ENCODE data around the gene STAC3.

Gene STAC3

DNA sequence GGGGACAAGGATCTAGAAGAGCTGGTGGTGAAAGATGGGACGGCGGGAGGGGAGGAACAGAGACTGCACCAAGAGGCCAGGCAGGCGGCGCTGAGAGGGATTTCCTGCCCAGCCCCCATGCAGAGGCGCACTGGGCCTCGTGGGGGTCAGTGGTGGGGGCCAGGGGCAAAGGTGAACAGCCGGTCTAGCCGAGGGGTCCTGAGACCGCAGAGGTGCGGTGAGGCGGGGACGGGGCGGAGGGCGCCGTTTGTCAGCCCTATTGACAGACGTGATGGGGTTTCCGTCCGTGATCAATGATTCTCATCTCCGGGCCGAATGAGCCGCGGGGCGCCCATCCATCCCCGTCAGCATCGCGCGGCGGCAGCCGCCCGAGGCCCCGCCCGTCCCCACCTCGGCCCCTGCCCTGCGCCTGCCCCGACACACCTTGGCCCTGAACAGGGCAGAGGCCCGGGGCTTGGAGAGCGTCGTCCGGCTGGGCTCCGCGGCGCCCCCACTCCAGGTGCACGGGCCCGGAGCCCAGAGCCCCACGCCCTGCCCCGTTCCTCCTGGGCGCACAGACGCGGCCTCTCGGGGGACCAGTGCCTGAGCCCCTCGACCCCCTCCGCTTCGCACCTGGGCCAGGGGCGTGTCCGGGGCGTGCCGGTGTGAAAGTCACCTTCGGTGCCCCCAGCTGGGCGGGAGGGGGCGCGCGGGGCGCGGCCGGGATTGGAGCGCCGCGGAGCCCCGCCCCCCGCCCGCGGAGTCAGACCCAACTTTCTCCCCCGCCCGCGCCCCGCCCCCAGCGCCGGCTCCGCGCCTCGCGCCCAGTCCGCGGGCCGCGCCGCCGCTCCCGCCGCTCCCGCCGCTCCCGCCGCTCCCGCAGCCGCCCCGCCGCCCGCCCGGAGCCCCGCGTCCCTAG, 34.7 kb downstream of the STAC3 start, which contains the start of gene NXPH4:
Gene NXPH4, plus strand, starts transcription at position 781 of the 898 bp plus-strand sequence. CDS start 176 bp downstream, outside the sequence.
- peak; percentile 73 for DNase-seq
- Mint-ChIP-seq H3K27me3 (peaks cover 71% of the 10 kb centered on the region), H3K27ac (peak within 1 kb of the TSS; percentile 48), H3K4me3 (peak within 1 kb of the TSS; percentile 73), H3K9me3 (no peaks in the 10 kb centered on the region), H3K36me3 (ENCODE audit: low read depth) (no peaks in the 10 kb centered on the region), H3K4me1 (ENCODE audit: low read depth) (peaks cover 40% of the 10 kb centered on the region)

DNA sequence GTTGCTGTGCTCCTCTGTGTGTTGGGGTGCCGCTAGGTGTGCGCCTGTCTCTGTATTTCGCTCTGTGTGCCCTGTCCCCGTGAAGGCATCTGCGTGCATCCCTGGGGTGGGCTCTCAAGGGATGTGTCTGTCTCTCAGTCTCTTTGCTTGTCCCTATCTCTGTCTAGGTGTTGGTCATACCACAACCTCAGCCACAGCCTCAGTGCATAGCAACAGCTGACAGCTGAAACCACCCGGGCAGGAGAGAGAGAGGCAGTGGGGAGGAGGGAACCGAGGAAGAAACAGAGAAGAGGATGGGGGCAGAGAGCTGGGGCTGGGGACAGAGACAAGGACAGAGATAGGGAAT, 35.3 kb downstream of the STAC3 start:
- peaks cover 65% of the 10 kb centered on the region for H3K27me3 Mint-ChIP-seq
- H3K4me1 Mint-ChIP-seq (ENCODE audit: low read depth): peaks cover 34% of the 10 kb centered on the region
- no peak overlapping the region for H3K27ac Mint-ChIP-seq
- H3K4me3 Mint-ChIP-seq: peak overlapping the region; percentile 26
- no peaks in the 10 kb centered on the region for H3K36me3 Mint-ChIP-seq (ENCODE audit: low read depth)
- H3K9me3 Mint-ChIP-seq: no peaks in the 10 kb centered on the region
- DNase-seq: peak; percentile 55

DNA sequence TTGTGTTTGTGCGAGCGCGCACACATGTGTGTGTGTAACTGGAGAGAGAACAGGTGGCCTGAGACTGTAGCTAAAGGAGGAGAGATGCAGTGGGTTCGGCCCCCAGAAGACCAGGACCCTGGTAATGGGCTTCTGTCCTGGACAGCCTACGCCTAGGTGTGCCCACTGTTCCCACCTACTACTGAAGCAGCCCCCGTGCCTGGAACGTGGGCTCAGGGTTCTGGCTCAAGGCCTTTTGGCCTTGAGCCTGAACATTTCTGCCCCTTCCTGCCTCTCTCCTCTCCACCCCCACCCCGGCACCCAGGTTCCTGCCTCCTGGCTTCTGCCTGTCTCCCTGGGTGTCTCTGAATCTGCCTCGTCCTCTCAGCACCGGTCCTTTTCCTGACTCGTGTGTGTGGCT, 35.9 kb downstream of the STAC3 start:
- H3K9me3 Mint-ChIP-seq: no peaks in the 10 kb centered on the region
- no peak overlapping the region for H3K4me3 Mint-ChIP-seq
- H3K36me3 Mint-ChIP-seq (ENCODE audit: low read depth): no peaks in the 10 kb centered on the region
- peaks cover 32% of the 10 kb centered on the region for H3K4me1 Mint-ChIP-seq (ENCODE audit: low read depth)
- no peak for DNase-seq
- H3K27me3 Mint-ChIP-seq: peaks cover 62% of the 10 kb centered on the region
- H3K27ac Mint-ChIP-seq: no peak overlapping the region

DNA sequence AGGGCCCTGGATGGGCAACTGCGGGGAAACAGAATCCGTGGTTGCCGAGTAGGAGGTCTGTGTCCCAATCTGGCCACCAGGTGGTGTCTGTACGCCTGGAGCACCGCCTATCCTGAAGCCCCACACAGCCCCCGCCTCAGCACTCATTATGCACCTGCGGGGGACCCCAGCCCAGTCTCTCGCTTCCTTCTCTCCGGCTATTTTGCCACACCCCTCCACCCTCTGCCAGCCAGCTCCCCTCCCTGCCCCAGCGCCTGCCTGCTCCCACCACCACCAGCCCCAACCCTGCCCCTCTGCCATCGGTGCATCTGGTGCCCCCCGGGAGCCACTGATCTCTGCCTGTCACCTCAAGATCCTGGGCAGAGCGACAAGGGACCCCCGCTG, 36.6 kb downstream of the STAC3 start:
- DNase-seq: peak; percentile 79
- Mint-ChIP-seq H3K27me3 (peaks cover 56% of the 10 kb centered on the region), H3K4me1 (ENCODE audit: low read depth) (peaks cover 29% of the 10 kb centered on the region), H3K9me3 (no peaks in the 10 kb centered on the region), H3K27ac (no peak overlapping the region), H3K36me3 (ENCODE audit: low read depth) (no peaks in the 10 kb centered on the region), H3K4me3 (no peak overlapping the region)

DNA sequence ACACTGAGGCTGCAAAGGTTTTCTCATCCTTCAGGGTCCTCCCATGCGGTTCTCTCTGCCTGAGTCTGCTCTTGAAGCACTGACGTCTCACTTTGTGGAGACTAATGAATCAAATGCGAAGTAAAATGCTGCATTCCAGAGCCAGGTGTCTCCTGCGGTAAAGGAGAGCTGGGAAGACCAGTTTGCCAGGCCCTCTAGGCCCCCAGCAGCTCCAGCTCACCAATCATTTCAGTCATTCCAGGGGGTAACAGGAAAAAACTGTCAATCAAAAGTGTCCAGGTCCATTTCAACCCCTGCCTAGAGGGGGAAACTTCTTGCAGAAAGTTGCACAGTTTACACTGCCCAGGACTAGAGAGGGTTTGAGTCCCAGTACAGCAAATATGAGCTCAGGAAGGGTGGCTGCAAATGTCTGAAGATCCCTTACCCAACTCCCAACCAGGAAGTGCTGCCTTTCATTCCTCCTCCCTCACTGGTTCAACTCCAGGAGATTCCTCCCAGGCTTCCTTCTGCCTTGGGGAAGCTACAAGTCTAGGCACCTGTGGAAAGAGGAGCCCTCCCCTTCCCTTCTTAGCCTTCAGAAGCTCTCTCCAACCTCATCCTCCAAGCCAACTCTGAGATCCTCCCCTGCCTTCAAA, 37.1 kb downstream of the STAC3 start:
- Mint-ChIP-seq H3K4me1 (ENCODE audit: low read depth) (peaks cover 29% of the 10 kb centered on the region), H3K27ac (no peak overlapping the region), H3K4me3 (no peak overlapping the region), H3K36me3 (ENCODE audit: low read depth) (no peaks in the 10 kb centered on the region), H3K9me3 (no peaks in the 10 kb centered on the region), H3K27me3 (peaks cover 51% of the 10 kb centered on the region)
- no peak for DNase-seq

DNA sequence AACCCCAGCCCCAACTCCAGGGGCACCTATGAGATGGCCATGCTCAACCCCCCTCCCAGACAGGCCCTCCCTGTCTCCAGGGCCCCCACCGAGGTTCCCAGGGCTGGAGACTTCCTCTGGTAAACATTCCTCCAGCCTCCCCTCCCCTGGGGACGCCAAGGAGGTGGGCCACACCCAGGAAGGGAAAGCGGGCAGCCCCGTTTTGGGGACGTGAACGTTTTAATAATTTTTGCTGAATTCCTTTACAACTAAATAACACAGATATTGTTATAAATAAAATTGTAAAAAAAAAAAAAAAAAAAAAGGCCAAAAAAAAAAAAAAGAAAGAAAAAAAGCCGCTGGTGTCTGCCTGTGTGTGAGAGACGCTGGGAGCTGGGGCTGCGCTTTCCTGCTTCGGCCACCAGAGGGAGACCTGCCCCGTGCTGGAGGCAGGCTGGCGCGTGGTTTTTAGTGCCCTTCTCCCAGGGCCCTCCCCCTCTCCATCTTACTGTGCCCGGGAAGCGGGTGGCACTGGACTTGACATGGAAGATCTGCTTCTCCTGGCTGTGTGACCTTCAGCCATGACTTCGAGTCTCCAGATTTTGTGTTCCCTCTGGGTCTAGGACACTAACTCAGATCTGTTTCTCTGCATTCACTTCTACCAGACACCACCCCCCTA, 37.8 kb downstream of the STAC3 start:
- Mint-ChIP-seq H3K9me3 (no peaks in the 10 kb centered on the region), H3K27me3 (peaks cover 44% of the 10 kb centered on the region), H3K36me3 (ENCODE audit: low read depth) (no peaks in the 10 kb centered on the region), H3K4me1 (ENCODE audit: low read depth) (peaks cover 29% of the 10 kb centered on the region), H3K4me3 (no peak overlapping the region), H3K27ac (no peak overlapping the region)
- peak; percentile 91 for DNase-seq

DNA sequence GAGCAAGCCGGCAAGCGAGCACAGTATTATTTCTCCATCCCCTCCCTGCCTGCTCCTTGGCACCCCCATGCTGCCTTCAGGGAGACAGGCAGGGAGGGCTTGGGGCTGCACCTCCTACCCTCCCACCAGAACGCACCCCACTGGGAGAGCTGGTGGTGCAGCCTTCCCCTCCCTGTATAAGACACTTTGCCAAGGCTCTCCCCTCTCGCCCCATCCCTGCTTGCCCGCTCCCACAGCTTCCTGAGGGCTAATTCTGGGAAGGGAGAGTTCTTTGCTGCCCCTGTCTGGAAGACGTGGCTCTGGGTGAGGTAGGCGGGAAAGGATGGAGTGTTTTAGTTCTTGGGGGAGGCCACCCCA, 38.3 kb downstream of the STAC3 start:
- no peaks in the 10 kb centered on the region for H3K9me3 Mint-ChIP-seq
- no peak for DNase-seq
- no peak overlapping the region for H3K4me3 Mint-ChIP-seq
- H3K4me1 Mint-ChIP-seq (ENCODE audit: low read depth): peaks cover 29% of the 10 kb centered on the region
- H3K27me3 Mint-ChIP-seq: peaks cover 39% of the 10 kb centered on the region
- no peak overlapping the region for H3K27ac Mint-ChIP-seq
- no peaks in the 10 kb centered on the region for H3K36me3 Mint-ChIP-seq (ENCODE audit: low read depth)

DNA sequence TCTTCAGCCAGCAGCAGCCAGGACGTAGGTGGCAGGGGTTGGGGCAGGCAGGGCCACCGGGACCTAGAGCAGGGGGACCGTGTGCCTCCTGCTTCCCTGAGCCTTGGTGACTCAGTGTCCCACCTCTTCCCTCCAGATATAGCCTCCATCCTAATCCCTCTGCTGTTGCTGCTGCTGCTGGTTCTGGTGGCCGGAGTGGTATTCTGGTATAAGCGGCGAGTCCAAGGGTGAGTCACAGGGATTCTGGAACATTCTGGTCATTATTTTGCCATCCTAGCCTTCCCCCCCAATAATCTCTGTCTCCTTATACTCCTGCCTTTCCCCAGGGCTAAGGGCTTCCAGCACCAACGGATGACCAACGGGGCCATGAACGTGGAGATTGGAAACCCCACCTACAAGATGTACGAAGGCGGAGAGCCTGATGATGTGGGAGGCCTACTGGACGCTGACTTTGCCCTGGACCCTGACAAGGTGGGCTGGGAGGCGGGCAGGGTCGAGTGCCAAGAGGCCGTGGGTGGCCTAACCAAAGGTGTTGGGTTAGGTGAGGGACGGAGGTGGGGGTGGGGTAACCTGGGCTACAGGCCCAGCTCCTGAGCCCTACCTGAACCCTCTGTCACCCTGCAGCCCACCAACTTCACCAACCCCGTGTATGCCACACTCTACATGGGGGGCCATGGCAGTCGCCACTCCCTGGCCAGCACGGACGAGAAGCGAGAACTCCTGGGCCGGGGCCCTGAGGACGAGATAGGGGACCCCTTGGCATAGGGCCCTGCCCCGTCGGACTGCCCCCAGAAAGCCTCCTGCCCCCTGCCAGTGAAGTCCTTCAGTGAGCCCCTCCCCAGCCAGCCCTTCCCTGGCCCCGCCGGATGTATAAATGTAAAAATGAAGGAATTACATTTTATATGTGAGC, 38.9 kb downstream of the STAC3 start:
- Mint-ChIP-seq H3K27ac (no peak overlapping the region), H3K4me1 (ENCODE audit: low read depth) (peaks cover 22% of the 10 kb centered on the region), H3K9me3 (no peaks in the 10 kb centered on the region), H3K4me3 (no peak overlapping the region), H3K27me3 (peaks cover 33% of the 10 kb centered on the region), H3K36me3 (ENCODE audit: low read depth) (no peaks in the 10 kb centered on the region)
- no peak for DNase-seq

DNA sequence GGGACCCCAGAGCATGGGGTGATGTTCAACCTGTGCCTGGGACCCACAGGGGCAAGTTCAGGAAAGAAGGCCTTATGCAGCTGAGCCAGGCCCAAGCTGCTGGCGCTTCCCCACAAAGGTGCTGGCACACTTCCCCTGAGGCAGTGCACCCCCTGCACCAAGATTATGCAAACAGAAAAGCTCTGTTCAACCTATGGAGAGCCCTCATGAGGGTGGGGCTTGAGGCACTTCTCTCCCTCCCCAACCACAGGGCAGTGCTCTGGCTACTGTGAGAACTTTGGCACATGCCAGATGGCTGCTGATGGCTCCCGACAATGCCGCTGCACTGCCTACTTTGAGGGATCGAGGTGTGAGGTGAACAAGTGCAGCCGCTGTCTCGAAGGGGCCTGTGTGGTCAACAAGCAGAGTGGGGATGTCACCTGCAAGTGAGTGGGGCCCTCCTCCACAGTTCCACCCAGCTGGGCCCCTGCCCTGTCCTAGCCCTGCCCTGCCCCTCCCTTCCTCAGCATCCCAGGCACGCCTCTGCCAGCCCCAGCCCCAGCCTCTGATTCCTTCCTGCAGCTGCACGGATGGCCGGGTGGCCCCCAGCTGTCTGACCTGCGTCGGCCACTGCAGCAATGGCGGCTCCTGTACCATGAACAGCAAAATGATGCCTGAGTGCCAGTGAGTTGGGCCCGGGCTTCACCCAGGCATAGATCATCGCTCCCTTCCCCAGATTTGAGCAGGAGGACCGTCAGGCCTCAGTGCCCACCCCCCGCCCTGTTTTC, 39.9 kb downstream of the STAC3 start:
- H3K4me3 Mint-ChIP-seq: no peak overlapping the region
- H3K27ac Mint-ChIP-seq: no peak overlapping the region
- H3K9me3 Mint-ChIP-seq: no peaks in the 10 kb centered on the region
- no peaks in the 10 kb centered on the region for H3K36me3 Mint-ChIP-seq (ENCODE audit: low read depth)
- H3K4me1 Mint-ChIP-seq (ENCODE audit: low read depth): peaks cover 21% of the 10 kb centered on the region
- H3K27me3 Mint-ChIP-seq: peaks cover 29% of the 10 kb centered on the region
- no peak for DNase-seq

DNA sequence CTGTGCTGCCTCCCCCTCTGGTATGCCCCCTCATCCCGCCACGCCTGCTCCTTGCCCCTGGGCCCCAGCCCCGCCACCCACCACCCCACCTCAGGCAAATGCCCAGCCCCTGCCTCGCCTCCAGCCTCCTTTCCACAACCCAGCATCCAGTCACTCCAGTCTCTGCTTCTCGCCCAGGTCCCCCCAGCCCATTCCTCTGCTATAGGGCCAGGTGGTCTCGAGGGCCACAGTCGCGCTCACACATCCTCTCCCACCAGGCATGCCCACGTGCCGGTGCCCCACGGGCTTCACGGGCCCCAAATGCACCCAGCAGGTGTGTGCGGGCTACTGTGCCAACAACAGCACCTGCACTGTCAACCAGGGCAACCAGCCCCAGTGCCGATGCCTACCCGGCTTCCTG, 40.5 kb downstream of the STAC3 start:
- H3K27me3 Mint-ChIP-seq: peaks cover 23% of the 10 kb centered on the region
- peaks cover 15% of the 10 kb centered on the region for H3K4me1 Mint-ChIP-seq (ENCODE audit: low read depth)
- no peak for DNase-seq
- H3K36me3 Mint-ChIP-seq (ENCODE audit: low read depth): no peaks in the 10 kb centered on the region
- H3K9me3 Mint-ChIP-seq: no peaks in the 10 kb centered on the region
- H3K4me3 Mint-ChIP-seq: no peak overlapping the region
- H3K27ac Mint-ChIP-seq: no peak overlapping the region

DNA sequence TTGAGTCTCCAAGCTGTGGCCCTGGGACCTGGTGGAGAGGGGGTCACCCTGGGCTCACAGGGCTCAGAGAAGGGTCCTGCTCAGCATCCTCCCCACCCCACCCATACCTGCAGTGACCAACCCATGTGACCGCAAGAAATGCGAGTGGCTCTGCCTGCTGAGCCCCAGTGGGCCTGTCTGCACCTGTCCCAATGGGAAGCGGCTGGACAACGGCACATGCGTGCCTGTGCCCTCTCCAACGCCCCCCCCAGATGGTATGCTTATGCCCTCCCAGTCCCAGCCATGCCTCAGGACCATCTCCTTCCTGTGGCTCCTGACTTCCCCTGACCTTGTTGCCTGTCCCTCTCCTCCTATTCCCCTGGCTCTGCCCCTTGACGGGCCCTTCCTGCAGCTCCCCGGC, 41.1 kb downstream of the STAC3 start:
- peaks cover 12% of the 10 kb centered on the region for H3K4me1 Mint-ChIP-seq (ENCODE audit: low read depth)
- H3K27me3 Mint-ChIP-seq: peaks cover 17% of the 10 kb centered on the region
- H3K27ac Mint-ChIP-seq: no peak overlapping the region
- no peaks in the 10 kb centered on the region for H3K36me3 Mint-ChIP-seq (ENCODE audit: low read depth)
- no peak for DNase-seq
- H3K4me3 Mint-ChIP-seq: no peak overlapping the region
- H3K9me3 Mint-ChIP-seq: no peaks in the 10 kb centered on the region

DNA sequence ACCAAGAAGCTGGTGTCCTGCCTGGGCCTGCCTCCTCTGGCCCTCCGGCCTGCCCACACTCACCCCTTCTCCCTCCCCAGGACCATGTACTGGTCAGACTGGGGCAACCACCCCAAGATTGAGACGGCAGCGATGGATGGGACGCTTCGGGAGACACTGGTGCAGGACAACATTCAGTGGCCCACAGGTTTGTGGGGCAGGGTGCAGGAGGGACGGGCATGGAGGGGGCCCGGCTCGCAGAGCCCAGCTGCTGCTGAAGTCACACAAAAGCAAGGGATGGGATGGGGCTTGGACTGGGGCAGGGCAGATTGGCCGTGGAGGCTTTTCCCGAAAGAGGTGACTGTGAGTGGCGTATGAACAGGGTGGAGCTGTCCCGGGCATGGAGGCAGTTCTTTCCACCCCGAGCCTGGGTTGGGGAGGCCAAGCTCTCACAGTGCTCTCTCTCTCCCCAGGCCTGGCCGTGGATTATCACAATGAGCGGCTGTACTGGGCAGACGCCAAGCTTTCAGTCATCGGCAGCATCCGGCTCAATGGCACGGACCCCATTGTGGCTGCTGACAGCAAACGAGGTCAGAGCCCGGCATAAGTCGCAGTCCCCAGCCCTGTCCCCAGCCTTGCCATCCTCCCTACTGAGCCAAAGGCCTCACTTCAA, 42.2 kb downstream of the STAC3 start:
- H3K4me1 Mint-ChIP-seq (ENCODE audit: low read depth): peaks cover 6% of the 10 kb centered on the region
- H3K27ac Mint-ChIP-seq: no peak overlapping the region
- H3K27me3 Mint-ChIP-seq: peaks cover 6% of the 10 kb centered on the region
- H3K4me3 Mint-ChIP-seq: no peak overlapping the region
- no peak for DNase-seq
- no peaks in the 10 kb centered on the region for H3K9me3 Mint-ChIP-seq
- no peaks in the 10 kb centered on the region for H3K36me3 Mint-ChIP-seq (ENCODE audit: low read depth)
